Activated CD8-positive, alpha-beta memory T cell treated with anti-CD3 and anti-CD28 coated beads, Interleukin-2, amount 50 U/mL, for 1 hour (primary cell): ENCODE results near the gene GCGR.

Experiments used
- DNase-seq: peaks from one replicate; pipeline ENCODE4 v3.0.0-alpha.2; 2020; ENCODE audit errors: extremely low read depth

The GCGR gene

DNA sequence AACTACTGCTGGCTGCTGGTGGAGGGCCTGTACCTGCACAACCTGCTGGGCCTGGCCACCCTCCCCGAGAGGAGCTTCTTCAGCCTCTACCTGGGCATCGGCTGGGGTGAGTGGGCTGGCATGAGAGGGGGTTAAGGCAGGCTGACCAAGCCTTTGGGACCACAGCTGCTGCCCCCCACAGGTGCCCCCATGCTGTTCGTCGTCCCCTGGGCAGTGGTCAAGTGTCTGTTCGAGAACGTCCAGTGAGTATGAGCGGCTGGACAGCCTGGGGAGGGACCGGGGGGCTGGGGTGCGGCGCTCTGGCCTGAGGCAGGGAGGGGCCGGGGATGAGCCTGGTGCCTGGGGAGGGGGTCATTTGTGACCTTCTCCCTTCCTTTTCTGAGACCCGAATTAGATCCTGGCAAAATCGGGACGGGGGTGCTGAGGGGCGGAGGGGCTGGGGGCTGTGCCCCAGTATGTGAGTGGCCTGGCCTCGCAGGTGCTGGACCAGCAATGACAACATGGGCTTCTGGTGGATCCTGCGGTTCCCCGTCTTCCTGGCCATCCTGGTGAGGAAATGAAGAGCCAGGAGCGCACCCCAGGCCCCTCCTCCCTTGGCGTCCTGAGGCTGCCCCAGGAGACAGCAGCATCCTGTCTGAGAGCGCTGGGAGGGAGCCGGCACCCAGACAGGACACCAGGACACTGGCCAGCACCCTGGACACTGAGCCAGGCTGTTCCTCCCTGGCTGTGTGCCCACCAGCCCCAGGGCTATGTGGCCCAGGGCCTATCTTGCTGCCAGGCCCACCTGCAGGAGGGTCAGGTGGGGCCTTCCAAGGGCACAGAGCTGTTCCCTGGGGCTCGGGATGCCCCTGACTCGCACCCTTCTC, 8.0 kb downstream of the GCGR start:
- no peak for DNase-seq

GRCh38 chr17:81812571-81813370, 8.8 kb downstream of the GCGR start:
- DNase-seq = no peak

- no peak for DNase-seq
These were observed 9.4 kb downstream of the GCGR start for GRCh38 chr17:81813371-81813684.

DNA sequence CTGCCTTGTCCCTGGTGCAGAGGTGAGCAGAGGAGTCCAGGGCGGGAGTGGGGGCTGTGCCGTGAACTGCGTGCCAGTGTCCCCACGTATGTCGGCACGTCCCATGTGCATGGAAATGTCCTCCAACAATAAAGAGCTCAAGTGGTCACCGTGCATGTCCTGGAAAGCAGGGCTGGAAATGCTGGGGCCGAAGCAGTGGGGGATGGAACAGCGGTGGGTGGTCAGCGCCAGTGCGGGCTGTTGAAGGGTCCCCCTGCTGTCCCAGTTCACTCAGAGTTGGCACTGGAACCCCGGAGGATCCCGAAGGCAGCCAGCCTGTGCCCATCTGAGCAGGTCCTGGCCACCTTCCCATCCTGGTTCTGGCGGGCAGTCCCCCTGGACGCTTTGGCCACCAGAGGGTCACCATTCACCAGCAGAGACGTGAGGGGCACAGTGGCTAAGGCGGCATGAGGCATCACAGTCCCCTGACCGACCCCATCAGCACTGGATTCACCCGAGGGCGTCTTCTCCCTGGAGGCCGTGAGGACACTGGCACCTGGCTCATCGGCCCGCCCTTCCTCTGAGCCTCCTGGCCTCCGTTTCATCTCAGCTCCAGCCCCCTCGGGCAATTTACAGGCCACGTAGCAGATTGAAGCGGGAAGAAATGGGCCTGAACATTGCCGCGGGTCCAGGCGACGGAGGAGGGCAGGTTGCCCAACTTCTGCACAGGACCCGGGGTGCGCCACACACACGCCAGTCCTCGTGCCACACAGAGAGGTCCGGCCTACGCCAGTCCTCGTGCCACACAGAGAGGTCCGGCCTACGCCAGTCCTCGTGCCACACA, 10.1 kb downstream of the GCGR start:
- DNase-seq = no peak

DNA sequence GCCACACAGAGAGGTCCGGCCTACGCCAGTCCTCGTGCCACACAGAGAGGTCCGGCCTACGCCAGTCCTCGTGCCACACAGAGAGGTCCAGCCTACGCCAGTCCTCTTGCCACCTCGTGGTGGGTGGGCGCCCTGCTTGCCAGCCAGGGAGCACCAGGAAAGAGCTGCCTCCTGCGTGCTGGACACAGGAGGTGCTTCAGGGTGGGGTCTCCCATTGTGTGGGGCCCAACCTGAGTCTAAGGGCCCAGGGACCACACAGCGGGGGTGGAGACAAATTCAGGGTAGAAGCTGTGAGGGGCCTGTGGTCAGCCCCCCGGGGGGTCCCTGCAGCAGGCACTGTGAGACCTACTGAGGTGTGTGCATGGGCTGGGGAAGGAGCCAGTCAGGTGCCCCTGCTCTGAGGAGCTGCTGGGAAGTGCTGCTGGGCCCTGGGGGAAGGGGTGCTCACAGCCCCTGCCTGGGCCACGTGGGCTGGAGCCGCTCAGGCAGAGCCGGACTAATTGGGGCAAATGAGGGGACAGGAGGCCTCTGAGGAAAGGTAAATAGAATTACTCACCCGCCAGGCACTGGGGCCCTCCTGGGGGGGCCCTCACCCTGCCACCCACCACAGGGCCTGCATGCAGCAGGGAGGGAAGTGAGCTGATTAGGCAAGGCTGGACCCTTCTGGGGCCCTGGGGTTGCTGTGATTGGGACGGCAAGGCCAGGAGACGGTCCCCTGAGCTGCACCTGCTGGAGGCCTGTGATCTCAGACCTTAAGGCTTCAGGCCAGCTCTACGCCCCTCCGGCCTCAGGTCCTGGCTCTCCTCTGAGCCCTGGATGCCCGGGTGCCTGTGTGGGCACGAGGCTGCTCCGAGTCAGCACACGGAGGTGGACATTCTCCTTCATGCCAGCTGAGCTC, 11.0 kb downstream of the GCGR start:
- DNase-seq = no peak

- DNase-seq = no peak
These were observed 11.7 kb downstream of the GCGR start for GRCh38 chr17:81815646-81815986.

DNA sequence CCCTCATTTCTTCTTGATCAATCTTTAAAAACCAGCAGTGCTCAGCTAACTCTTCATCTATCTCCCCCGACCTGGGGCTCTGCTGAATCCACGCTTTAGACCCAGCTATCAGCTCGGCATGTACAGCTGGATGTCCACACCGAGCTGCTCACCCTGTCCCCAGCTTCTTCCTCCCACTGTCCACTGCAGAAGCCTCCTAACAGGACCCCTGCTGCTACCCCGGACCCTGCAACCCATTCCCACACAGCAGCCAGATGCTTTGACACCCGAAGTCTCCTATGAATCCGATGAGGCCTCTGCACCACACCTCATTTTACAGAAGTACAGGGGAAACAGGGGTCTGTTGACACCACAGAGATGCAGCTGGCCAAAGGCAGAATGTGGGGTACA, 13.8 kb downstream of the GCGR start:
- no peak for DNase-seq

- DNase-seq = no peak
These were observed 15.8 kb downstream of the GCGR start for GRCh38 chr17:81819708-81820107.

GRCh38 chr17:81821147-81821546, 17.2 kb downstream of the GCGR start:
- no peak for DNase-seq

GRCh38 chr17:81821603-81822311, 17.8 kb downstream of the GCGR start:
- no peak for DNase-seq

GRCh38 chr17:81822312-81822637, 18.3 kb downstream of the GCGR start:
- DNase-seq = no peak

- no peak for DNase-seq
These were observed 19.3 kb downstream of the GCGR start for GRCh38 chr17:81822996-81823819.

GRCh38 chr17:81823820-81824550, 20.0 kb downstream of the GCGR start:
- no peak for DNase-seq

DNA sequence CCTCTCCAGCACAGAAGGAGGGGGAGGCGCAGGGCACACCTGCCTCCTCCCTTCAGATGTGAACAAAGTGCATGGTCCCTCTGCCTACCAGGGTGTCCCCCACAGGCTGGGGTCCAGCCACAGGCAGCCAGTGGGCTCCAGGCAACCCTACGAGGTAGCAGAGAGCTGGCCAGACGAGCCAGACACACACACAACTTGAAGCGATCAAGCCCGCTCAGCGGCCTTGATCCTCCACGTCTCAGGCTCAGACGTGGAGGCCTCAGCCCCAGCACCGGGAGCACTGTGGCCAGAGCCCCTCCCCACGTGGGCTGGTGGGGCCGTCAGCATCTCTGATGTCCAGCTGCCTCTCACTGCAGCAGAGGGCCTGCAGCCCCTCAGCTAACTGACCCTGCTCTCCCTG, 20.6 kb downstream of the GCGR start:
- DNase-seq = no peak

DNA sequence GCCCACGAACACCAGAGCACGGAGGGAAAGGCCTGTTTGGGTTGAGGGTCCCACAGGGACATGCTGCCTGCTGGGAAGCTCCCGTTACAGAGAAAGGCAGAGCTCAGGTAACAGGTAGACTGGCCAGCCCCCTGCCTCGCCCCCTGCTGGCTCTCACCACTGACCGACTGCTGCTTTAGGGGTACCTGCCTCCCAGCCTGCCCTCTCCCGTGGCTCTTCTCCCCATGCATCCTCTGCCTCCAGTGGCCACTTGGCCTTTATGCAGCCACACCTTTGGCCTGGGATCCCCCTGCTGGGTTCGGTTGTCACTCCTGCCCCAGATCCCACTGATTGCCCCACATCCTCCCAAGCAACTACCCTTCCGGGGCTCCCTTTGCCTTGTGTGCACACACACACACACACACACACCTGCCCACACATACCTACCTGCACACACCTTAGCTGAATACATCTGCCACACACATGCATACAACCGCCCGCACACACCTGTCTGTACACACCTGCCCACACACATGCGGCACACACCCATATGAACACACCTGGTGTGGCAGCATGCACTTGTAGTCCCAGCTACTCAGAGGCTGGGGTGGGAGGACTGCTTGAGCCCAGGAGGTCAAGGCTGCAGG, 22.0 kb downstream of the GCGR start:
- DNase-seq = no peak

DNA sequence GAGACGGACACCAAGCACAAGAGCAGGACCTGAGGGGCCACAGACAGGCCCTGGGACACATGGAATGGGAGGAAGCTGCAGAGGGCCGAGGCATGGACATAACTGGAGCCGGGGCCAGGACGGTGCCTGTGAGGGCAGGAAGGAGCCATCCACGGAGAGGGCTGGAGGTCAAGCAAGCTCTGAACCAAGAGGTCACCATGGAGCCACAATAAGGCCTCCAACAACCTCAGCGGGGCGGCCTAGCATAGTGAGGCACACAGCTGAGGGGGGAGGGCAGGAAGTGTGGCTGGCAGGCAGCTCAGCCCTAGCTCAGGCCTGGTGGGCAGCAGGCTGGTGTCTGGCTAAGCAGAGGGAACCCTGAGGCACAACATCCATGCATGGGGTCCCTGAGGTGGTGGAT, 24.7 kb downstream of the GCGR start:
- DNase-seq = no peak

- no peak for DNase-seq
These were observed 25.9 kb downstream of the GCGR start for GRCh38 chr17:81829858-81830257.

GRCh38 chr17:81831563-81831956, 27.6 kb downstream of the GCGR start:
- no peak for DNase-seq
